Left kidney (tissue), 2 donors: ENCODE results near the gene FAM171A1. TPM values are rescaled to one million over a fixed set of nuclear protein-coding genes. Genes with fewer than 3 reads are reported as not detected.
"Not testable (repeated sequence)": the region's sequence is repeated elsewhere in the genome, so short reads cannot be mapped to it uniquely, and the experiment has no call there.

Experiments
- DNase-seq: peaks from one replicate; pipeline ENCODE4 v3.0.0-alpha.2; 2013
- polyA plus RNA-seq: library from polyadenylated mRNA; unstranded; fragments of 120-200 nt; gene quantifications from one replicate; pipeline ENCODE4 v1.2.1, GENCODE V29; 2013; ENCODE audit not compliant: insufficient read length

FAM171A1 gene
- polyA plus RNA-seq, 1 donor = 93.2 TPM

GRCh38 chr10:15346440-15347141, 24.5 kb downstream of the FAM171A1 start:
- DNase-seq = no peak

DNA sequence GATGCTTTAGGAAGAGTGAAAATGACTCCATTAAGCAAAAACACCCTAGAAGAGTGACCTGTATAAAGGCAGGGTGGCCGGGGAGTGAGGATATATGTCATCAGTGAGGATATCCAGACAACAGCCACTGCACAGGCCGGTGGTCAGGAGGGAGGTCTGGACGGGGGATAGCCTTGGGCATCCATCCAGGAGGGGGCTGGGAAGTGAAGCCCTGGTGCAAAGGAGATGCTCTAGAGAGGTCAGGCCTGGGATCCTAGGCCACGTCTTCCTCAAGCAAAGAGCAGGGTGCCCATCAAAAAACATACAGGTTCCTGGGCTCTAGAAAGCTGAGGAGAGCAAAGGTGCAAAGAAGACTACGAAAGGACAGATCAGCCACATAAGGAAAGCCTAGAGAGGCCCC, 25.6 kb downstream of the FAM171A1 start:
- no peak for DNase-seq

DNA sequence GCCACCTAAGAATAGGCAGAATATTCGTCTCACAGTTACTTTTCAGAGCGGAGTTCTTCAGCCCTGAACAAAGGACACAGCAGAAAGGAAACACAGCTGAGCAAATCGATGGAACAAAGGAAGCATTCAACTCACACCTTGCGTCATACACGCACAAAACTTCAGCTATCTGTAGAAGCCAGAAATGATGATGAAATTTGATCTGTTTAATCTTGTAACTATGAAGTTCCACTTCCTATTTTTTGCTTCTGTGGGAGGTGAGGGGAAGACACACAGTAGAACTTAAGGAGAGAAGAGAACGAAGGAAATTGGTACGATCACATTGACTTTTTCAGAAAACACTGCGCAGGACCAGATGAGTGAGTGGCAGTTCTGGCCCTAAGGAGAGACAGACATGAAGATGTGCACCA, 26.2 kb downstream of the FAM171A1 start:
- no peak for DNase-seq

DNA sequence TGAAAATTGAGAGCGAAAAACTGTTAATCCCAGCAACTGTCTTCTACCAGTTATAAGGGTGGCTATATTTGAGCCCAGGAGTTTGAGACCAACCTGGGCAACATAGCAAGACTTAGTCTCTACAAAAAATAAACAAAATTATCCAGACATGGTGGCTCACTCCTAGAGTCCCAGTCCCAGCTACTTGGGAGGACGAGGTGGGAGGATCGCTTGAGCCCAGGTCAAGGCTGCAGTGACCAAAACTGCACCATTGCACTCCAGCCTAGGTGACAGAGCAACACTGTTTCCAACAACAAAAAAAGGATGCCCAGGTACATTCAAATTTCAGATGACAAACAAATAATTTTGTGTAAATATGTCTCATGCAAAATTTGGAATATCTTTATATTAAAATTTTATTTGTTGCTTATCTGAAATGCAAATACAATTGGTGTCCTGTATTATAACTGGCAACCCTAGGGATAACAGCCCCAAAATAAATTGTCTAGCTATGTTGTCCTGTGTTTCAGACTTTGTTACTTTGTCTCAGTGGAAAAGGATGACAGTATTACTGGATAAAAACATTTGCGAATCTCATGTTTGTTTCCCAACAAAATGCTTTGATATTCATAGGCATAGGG, 26.7 kb downstream of the FAM171A1 start:
- no peak for DNase-seq

- no peak for DNase-seq
Measured at GRCh38 chr10:15342970-15343369, 28.1 kb downstream of the FAM171A1 start.

DNA sequence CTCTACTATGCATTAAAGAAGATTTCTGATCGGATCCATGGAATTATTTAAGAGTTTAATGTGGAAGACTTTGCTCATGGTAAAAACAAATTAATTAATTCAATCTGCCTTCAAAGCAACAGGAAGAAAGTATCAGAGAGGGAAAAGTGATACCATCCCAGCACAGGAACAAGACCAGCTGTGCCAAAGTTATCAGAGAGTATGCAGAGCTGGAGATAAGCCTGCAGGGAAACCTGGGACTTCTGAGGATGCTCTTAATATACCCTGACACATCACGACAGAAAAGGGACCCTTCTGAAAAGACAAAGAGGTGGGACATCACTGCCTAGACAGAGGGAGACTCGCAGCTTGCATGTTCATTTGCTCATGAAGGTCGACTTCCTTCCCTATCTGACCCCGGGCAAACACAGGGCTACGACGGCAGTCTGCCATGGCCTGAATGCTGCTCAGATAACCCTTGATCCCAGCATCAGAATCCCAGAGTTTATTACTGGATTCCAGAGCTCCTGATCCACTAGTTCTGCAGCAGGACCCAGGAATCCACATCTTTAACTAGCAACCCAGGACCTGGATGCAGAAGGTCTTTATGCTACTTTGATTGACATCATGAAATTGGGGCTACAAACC, 29.5 kb downstream of the FAM171A1 start:
- no peak for DNase-seq

- DNase-seq = no peak
Measured at GRCh38 chr10:15339892-15340291, 31.2 kb downstream of the FAM171A1 start.

GRCh38 chr10:15337441-15337923, 33.6 kb downstream of the FAM171A1 start:
- DNase-seq = not testable (repeated sequence)

- DNase-seq = no peak
Measured at GRCh38 chr10:15336211-15336610, 34.9 kb downstream of the FAM171A1 start.

DNA sequence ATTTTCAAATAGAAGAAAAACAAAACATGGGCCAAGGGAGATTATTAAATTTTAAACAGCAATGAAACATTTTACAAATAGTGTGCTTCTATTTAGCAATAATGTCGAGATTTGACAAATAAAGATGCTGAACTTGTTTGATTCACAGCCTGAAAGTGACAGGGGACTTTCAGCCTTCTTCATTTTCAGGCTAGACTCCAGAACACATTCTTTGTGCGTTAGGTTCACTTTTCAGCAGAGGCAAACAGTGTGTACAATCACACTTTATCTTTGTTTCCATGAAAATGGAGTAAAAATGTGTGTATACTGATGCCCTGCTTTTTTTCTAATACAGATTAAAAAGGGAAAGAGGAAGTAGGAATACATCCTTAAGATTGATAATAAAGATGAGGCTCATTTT, 35.6 kb downstream of the FAM171A1 start:
- DNase-seq = no peak

DNA sequence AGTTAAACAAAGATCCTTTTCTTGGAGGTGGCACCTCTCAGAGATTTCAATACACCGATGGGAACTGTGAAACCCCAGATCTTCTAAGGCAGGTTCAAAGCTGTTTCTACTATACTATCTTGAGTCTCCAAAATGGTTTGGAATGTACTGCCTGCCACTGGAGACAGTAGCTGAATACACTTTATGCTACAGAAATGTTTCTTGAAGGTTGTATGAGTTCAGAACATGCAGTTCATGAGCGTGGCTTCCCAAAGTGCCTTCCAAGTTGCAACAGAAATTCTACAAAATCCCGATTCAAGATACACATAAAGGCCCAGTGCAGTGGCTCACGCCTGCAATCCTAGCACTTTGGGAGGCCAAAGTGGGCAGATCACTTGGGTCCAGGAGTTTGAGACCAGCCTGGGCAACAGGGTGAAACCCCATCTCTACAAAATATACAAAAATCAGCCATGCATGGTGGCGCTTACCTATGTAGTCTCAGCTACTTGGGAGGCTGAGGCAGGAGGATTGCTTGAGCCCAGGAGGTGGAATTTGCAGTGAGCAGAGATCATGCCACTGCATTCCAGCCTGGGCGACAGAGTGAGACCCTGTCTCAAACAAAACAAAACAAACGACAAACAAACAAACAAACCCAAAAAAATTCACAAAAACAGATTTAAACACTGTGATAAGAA, 36.3 kb downstream of the FAM171A1 start:
- no peak for DNase-seq

DNA sequence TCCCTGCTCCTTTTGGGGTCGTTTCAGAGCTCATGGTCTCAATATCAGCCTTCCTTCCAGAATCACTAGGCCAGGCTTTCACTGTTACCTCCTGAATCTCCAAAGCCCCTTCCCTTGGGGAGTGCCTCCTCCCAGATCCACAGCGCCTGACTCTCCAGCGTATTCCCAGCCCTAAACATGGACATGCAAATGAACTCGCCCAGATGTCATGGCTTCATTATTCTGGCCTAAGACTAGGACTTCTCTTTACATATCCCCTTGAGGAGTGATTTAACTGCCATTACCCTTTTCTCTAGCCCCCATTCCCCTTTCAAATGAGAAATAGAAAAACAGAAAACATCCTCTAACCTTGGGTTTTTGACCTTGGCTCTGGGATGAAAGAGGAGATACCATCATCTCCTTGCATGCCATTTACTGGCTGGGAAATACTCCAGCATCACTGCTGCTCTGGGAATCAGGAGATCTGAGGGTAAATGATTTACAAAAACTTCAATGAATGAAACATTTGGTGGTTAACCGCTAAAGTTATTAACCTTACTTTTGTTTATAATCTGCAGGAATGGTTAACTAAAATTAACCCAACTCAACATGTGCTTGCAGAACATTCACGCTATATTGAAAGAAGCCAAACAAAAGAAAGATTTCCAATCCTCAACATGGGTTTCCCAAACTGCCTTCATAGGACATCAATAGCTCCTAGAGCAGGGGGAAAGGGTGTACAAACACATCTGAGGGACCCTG, 37.0 kb downstream of the FAM171A1 start:
- DNase-seq = no peak

DNA sequence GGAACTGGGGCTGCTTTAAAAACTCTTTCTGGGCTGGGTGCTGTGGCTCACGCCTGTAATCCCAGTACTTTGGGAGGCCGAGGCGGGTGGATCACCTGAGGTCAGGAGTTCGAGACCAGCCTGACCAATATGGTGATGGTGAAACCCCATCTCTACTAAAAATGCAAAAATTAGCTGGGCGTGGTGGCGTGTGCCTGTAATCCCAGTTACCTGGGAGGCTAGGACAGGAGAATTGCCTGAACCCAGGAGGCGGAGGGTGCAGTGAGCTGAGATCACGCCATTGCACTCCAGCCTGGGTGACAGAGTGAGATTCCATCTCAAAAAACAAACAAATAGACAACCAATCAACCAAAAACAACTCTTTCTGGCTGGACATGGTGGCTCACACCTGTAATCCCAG, 37.9 kb downstream of the FAM171A1 start:
- DNase-seq = not testable (repeated sequence)

GRCh38 chr10:15331461-15331860, 39.6 kb downstream of the FAM171A1 start:
- no peak for DNase-seq

DNA sequence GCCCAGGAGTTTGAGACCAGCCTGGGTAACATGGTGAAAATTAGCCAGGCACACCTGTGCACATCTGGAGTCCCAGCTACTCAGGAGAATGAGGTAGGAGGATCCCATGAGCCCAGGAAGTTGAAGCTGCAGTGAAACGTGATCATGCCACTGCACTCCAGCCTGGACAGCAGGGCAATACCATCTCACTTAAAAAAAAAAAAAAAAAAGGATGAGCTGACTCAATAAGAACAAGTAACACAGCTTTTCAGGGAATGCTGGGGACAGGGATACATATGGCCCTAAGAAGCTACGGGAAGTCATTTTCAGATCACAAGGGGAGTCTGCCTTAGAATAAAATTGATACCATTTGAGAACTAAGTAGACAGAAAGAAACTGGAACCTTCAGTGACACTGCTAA, 41.7 kb downstream of the FAM171A1 start:
- DNase-seq = no peak

GRCh38 chr10:15325944-15326284, 45.2 kb downstream of the FAM171A1 start:
- no peak for DNase-seq

DNA sequence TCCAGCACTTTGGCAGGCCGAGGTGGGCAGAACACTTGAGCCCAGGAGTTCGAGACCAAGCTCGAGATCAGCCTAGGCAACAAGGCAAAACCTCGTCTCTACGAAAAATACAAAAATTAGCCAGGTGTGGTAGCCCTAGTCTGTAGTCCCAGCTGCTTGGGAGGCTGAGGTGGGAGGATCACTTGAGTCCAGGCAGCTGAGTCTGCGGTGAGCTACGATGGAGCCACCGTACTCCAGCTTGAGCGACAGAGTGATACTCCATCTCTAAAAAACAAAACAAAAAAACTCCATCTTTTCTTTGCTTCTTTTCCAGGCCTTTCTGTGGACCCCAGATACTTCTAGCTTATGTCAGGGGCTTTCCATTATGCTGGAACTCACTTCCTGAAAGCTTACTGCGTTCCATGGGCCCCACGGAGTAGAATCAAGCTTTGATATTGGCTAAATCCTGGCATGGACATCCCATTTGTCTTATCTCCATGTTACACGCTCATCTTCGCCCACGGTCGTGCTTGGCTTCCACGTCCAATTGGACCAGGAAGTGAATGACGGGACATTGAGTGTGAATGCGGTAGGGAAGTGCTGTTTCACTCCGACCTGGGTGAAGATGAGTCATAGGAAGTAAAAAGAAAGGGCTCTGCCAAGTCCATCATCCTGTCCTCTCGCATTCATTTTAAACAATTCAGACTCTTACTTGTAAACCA, 45.7 kb downstream of the FAM171A1 start:
- no peak for DNase-seq

- DNase-seq = no peak
Measured at GRCh38 chr10:15324611-15325010, 46.5 kb downstream of the FAM171A1 start.

DNA sequence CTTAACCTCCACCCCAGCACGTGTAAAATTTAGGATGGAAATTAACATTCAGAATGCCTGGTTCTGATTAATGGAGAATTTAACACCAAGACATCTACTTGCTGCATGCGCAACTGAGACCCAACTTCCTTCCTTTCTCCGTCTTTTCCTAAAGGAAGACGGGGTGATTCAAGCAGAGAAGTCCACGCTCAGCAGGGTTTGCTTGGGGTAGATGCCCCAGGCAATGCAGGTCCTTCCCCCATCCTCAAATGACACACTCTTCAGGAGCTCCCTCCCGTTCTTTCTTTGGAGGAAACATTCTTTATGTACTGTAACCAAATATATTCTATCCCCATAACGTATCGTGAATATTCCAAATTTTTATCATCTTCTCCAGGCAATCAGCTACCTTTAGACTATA, 47.0 kb downstream of the FAM171A1 start:
- no peak for DNase-seq

DNA sequence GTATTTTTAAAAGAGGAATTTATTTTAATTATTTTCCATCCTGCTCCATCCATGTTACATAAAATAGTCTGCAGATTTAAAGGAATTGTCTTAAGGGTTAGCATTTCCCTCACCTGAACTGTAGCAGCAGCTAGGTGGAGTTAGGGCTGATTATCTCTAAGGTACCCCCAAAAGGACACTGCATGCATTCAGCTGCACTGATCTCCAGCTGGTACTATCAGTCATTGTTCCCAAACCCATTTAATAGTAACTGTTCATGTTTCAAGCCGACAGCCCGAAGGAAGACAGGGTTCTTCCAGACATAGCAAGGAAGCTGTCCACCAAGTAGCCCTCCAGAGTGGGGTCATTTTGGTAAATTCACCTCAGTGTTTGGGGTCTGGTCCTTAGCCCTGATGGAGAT, 48.7 kb downstream of the FAM171A1 start:
- DNase-seq = no peak
